Transverse colon (tissue), 4 donors: ENCODE data around the gene SEC24A.
A peak's percentile ranks its signal among the peaks of the same experiment; 100 is the strongest.

Experiments
- CTCF ChIP-seq, 5 experiments: fragments of 200-600 bp in 3 of 5; fragments of 450-650 bp in 2 of 5; sonication (generic) in 3 of 5; IDR thresholded peaks; 1 replicate in 2 of 5; 2 replicates in 3 of 5; pipeline ENCODE4 v1.5.1; 2016 to 2017; ENCODE audit warnings: antibody characterized with exemption in 5 of 5, inconsistent platforms in 3 of 5, mild to moderate bottlenecking in 2 of 5, moderate library complexity in 1 of 5
- POLR2AphosphoS5 ChIP-seq, 3 donors: sonication (generic); formaldehyde crosslinking; IDR thresholded peaks; one replicate each; pipeline ENCODE4 v1.6.1; 2016; ENCODE audit warnings: antibody characterized with exemption in 3 of 3

GRCh38 chr5:134638760-134639201, 9.8 kb upstream of the SEC24A start:
- TF ChIP-seq CTCF (IDR thresholded peaks at IDR 0.05) (no peak), POLR2AphosphoS5 (IDR thresholded peaks at IDR 0.05) (peak in 1 of 3 donors; percentile 40)
